Activated CD4-positive, alpha-beta T cell treated with anti-CD3 and anti-CD28 coated beads for 36 hours (primary cell): ENCODE data around the gene GNB2. TPM values are rescaled to one million over a fixed set of nuclear protein-coding genes. Genes with fewer than 3 reads are reported as not detected.

Experiments
- total RNA-seq, 2 experiments: library from RNA; stranded (reverse); gene quantifications; one replicate each; pipeline ENCODE4 v1.2.3, GENCODE V29; 2021

GNB2 gene
- total RNA-seq, 2 experiments from 2014 or later, result 172 to 200 TPM

Other genes starting within 250 kb of the GNB2 start
- 1 to 10 TPM; 3.0 to 3.4 TPM for gene ZCWPW1, start 245.0 kb upstream of the GNB2 start, total RNA-seq
- gene MEPCE, start 243.9 kb upstream of the GNB2 start, total RNA-seq, result 10 to 100 TPM; 44.4 to 45.9 TPM
- 10 to 100 TPM; 48.7 to 60.3 TPM for gene PPP1R35, start 237.2 kb upstream of the GNB2 start, total RNA-seq
- 1 to 10 TPM; 3.5 to 4.2 TPM for gene SPACDR, start 209.5 kb upstream of the GNB2 start, total RNA-seq
- gene TSC22D4, start 194.5 kb upstream of the GNB2 start, total RNA-seq, result 10 to 100 TPM; 78.5 to 85.7 TPM
- gene NYAP1, start 189.8 kb upstream of the GNB2 start, total RNA-seq, result under 1 TPM; 0.21 to 0.56 TPM
- 10 to 100 TPM; 49.3 to 49.4 TPM for gene AGFG2, start 134.5 kb upstream of the GNB2 start, total RNA-seq
- gene SAP25, start 99.8 kb upstream of the GNB2 start, total RNA-seq, result 10 to 100 TPM in 1 of 2 experiments, 1 to 10 TPM in 1; 9.9 to 13.1 TPM
- 10 to 100 TPM; 70.3 to 71.7 TPM for gene LRCH4, start 87.6 kb upstream of the GNB2 start, total RNA-seq
- 1 to 10 TPM; 1.4 to 2.1 TPM for gene FBXO24, start 87.4 kb upstream of the GNB2 start, total RNA-seq
- 1 to 10 TPM; 7.6 to 8.9 TPM for gene PCOLCE, start 71.4 kb upstream of the GNB2 start, total RNA-seq
- 10 to 100 TPM; 14.4 to 19.9 TPM for gene MOSPD3, start 61.2 kb upstream of the GNB2 start, total RNA-seq
- gene TFR2, start 32.2 kb upstream of the GNB2 start, total RNA-seq, result 10 to 100 TPM; 10.1 to 12.4 TPM
- not detected for gene ACTL6B, start 17.3 kb upstream of the GNB2 start, total RNA-seq
- gene GIGYF1, start 20.5 kb downstream of the GNB2 start, total RNA-seq, result 10 to 100 TPM; 40.3 to 40.9 TPM
- 10 to 100 TPM; 46.1 to 59.4 TPM for gene POP7, start 32.4 kb downstream of the GNB2 start, total RNA-seq
- gene EPO, start 46.7 kb downstream of the GNB2 start, total RNA-seq, result not detected
- gene ZAN, start 59.9 kb downstream of the GNB2 start, total RNA-seq, result not detected
- 1 to 10 TPM; 4.1 to 5.9 TPM for gene EPHB4, start 153.8 kb downstream of the GNB2 start, total RNA-seq
- gene SLC12A9, start 179.0 kb downstream of the GNB2 start, total RNA-seq, result 10 to 100 TPM; 13.6 to 15.6 TPM
- 10 to 100 TPM; 22.2 to 31.1 TPM for gene TRIP6, start 193.6 kb downstream of the GNB2 start, total RNA-seq
- 100 to 1,000 TPM; 253 to 260 TPM for gene SRRT, start 201.4 kb downstream of the GNB2 start, total RNA-seq
- 1 to 10 TPM; 1.5 to 1.7 TPM for gene UFSP1, start 216.0 kb downstream of the GNB2 start, total RNA-seq
- under 1 TPM in 1 of 2 experiments, not detected in 1; 0.09 TPM for gene ACHE, start 222.1 kb downstream of the GNB2 start, total RNA-seq